Duodenal mucosa (tissue), 2 donors: Measurements from ENCODE around the gene SIRPB2.

Experiments
- H3K27ac ChIP-seq: one replicate; pipeline ENCODE4 v1.7.0; 2013; ENCODE audit warnings: low read depth, low read length
- H3K27me3 ChIP-seq, 2 donors: one replicate each; pipeline ENCODE4 v1.7.0; 2013; ENCODE audit warnings: low read length in 2 of 2, control low read depth in 1 of 2; ENCODE audit not compliant: insufficient read depth in 2 of 2, control insufficient read depth in 1 of 2
- H3K36me3 ChIP-seq, 2 donors: one replicate each; pipeline ENCODE4 v1.7.0; 2013; ENCODE audit warnings: low read length in 2 of 2, control low read depth in 1 of 2; ENCODE audit not compliant: insufficient read depth in 2 of 2, control insufficient read depth in 1 of 2
- H3K4me1 ChIP-seq, 2 donors: one replicate each; pipeline ENCODE4 v1.7.0; 2013; ENCODE audit warnings: low read length in 2 of 2, control low read depth in 1 of 2; ENCODE audit not compliant: insufficient read depth in 2 of 2, control insufficient read depth in 1 of 2
- H3K4me3 ChIP-seq, 2 donors: one replicate each; pipeline ENCODE4 v1.7.0; 2013; ENCODE audit warnings: low read length in 2 of 2, low read depth in 1 of 2
- H3K9ac ChIP-seq, 2 donors: one replicate each; pipeline ENCODE4 v1.7.0; 2013; ENCODE audit warnings: low read length in 2 of 2, low read depth in 1 of 2
- H3K9me3 ChIP-seq, 2 donors: one replicate each; pipeline ENCODE4 v1.7.0; 2013; ENCODE audit warnings: low read length in 2 of 2, control low read depth in 1 of 2; ENCODE audit not compliant: control insufficient read depth in 1 of 2

SIRPB2 gene

DNA sequence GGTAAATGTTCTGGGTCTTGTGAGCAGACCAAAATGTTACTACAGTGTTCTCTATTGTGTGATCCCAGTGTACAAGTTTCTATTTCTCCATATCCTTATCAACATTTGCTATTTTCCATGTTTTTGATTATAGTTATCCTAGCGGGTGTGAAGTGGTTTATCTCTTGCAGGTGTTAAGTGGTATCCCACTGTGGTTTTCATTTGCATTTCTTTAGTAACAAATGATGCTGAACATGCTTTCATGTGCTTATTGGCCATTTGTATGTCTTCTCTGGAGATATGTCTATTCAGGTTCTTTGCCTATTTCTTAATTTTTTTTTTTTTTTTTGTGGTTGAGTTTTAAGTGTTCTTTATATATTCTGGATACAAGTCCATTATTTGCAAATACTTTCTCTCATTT lies 60.1 kb downstream of the SIRPB2 start:
- no peak overlapping the region for H3K27ac ChIP-seq
- H3K27me3 ChIP-seq = no peaks in the 10 kb centered on the region
- no peak overlapping the region for H3K9ac ChIP-seq
- H3K36me3 ChIP-seq = no peaks in the 10 kb centered on the region
- H3K9me3 ChIP-seq = no peaks in the 10 kb centered on the region
- no peak overlapping the region for H3K4me3 ChIP-seq
- H3K4me1 ChIP-seq = peaks cover 4 to 7% of the 10 kb centered on the region in 2 donors

DNA sequence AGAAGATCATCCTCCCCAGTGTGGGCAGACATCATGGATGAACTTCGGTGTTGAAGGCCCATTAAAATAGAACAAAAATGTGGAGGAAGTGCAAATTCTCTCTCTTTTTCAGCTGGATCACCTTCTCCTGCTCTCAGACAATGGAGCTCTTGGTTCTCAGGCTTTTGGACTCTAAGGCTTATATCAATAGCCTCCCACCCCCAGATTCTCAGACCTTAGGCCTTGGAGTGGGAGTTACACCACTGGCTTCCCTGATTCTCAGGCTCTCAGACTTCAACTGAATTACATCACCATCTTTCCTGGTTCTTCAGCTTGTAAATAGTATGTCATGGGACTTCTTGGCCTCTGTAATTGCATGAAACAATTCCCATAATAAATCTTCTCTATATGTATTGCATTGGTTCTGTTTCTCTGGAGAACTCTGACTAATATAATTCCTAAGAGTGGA lies 61.2 kb downstream of the SIRPB2 start:
- Histone ChIP-seq H3K9ac (no peak overlapping the region), H3K36me3 (no peaks in the 10 kb centered on the region), H3K4me3 (no peak overlapping the region), H3K27ac (no peak overlapping the region), H3K4me1 (peaks cover 4% of the 10 kb centered on the region in 2 donors), H3K9me3 (no peaks in the 10 kb centered on the region), H3K27me3 (no peaks in the 10 kb centered on the region)

DNA sequence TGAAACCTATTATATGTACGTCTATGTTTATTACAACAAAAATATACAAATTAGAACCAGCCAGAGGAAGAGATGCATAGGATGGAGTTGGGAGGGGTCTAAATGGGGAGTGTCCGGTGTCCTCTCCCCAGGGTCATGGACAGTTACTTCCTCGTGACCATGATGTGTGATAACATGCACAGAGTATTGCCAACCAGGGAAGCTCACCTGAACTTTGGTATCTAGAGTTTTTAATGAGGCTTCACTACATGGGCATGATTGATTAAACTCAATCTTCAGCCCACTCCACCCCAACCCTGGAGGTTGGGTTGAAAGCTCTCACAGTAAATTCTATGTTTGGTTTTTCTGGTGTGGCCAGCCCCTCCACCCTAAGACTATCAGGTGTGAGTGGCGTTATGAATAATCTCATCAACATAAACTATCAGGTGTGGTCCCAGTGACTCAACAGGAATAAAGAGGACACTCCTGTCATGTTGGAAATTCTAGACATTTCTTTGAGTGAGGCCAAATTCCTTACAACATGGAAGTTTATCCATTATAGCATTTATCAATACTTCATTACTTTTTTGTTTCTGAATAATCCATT lies 62.0 kb downstream of the SIRPB2 start:
- Histone ChIP-seq H3K9me3 (no peaks in the 10 kb centered on the region), H3K27me3 (no peaks in the 10 kb centered on the region), H3K27ac (no peak overlapping the region), H3K36me3 (no peaks in the 10 kb centered on the region), H3K4me3 (no peak overlapping the region), H3K9ac (no peak overlapping the region), H3K4me1 (peaks cover 0 to under 1% of the 10 kb centered on the region in 2 donors)

DNA sequence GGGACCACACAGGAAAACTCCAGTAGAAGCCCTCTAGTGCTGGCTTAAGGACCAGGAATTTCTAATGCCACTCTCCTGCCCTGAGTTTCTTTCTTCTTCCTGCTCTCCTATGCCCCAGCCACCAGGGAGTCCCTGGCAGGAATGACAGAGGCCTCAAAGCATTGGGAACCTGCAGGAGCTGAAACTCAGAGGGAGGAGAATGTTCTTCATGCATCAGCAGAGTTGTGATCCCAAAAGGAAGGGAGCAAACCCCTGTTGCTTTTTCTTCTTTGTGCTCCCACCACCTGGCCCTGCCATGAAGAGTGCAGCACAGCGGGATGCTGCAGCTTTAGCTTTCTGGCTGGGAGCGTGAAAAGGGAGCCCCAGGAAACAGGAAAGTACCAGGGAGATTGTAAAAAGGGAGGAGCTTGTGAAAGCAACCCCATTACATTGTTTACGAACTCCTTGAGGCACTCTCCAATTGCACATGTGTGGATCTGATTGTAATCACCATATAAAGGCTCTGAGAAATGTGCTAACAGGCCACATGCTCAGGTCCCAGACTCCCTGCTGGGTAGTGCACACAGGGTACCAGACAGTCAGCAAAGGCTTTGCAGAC lies 63.7 kb downstream of the SIRPB2 start:
- Histone ChIP-seq H3K9me3 (no peaks in the 10 kb centered on the region), H3K4me1 (no peaks in the 10 kb centered on the region), H3K27me3 (no peaks in the 10 kb centered on the region), H3K4me3 (no peak overlapping the region), H3K9ac (no peak overlapping the region), H3K27ac (no peak overlapping the region), H3K36me3 (no peaks in the 10 kb centered on the region)

DNA sequence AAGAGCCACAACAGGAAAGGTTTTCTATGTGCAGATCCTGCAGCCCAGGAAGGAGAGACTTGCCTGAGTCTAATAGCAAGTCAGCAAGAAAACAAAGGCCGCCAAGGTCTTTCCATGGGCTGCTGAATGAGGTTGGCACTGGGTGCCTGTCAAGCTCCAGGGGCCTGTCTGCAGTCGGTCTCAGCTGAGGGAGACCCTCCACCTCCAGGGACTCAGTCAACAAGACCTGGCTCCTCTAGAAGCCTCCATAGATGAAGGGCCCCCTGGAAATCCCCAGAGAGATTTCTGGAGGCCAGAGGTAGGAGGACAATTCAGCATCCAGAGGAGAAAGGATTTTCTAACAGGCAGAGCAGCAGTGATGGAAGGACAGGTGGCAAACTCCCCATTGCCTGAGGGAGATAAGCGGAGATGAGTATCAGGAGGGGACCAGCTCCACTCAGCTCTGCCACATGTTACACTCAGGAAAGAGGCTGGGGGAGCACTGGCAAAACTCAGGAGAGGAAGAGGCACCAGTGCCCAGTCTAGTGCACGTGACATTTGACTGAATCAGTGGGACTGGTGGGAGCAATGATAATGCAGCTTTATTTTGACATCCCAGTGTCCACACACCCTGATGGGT lies 64.9 kb downstream of the SIRPB2 start:
- H3K27ac ChIP-seq = no peak overlapping the region
- no peaks in the 10 kb centered on the region for H3K36me3 ChIP-seq
- no peak overlapping the region for H3K9ac ChIP-seq
- no peaks in the 10 kb centered on the region for H3K9me3 ChIP-seq
- H3K27me3 ChIP-seq = no peaks in the 10 kb centered on the region
- H3K4me3 ChIP-seq = no peak overlapping the region
- H3K4me1 ChIP-seq = no peaks in the 10 kb centered on the region
